Natural killer cell (primary cell): Measurements from ENCODE around the gene SMARCD2. TPM values are rescaled to one million over a fixed set of nuclear protein-coding genes. Genes with fewer than 3 reads are reported as not detected.
A peak's percentile ranks its signal among the peaks of the same experiment; 100 is the strongest.
"Not testable (repeated sequence)": the region's sequence is repeated elsewhere in the genome, so short reads cannot be mapped to it uniquely, and the experiment has no call there.

Experiments
- ATAC-seq, 3 donors: fragments of 150-1000 bp in 2 of 3; fragments of 200-7000 bp in 1 of 3; cut with Tn5 transposase; 1 replicate in 1 of 3; 2 replicates in 2 of 3; pipeline ENCODE4 v1.10.0; 2021; ENCODE audit warnings: mild to moderate bottlenecking in 2 of 3, moderate library complexity in 2 of 3
- DNase-seq, 2 donors: peaks; one replicate each; pipeline versions ENCODE4 v3.0.0 to v3.0.0-alpha.2; 2013 to 2021; ENCODE audit warnings: mixed read lengths in 1 of 2
- H3K27ac ChIP-seq: one replicate; pipeline ENCODE4 v1.5.1; 2013; ENCODE audit warnings: mild to moderate bottlenecking, low read length
- H3K27me3 ChIP-seq: one replicate; pipeline ENCODE4 v1.6.1; 2013; ENCODE audit warnings: low read length; ENCODE audit not compliant: control insufficient read depth, insufficient read depth
- H3K36me3 ChIP-seq: one replicate; pipeline ENCODE4 v1.6.1; 2013; ENCODE audit warnings: low read length; ENCODE audit not compliant: control insufficient read depth, insufficient read depth
- H3K4me1 ChIP-seq: one replicate; pipeline ENCODE4 v1.6.1; 2013; ENCODE audit warnings: low read length; ENCODE audit not compliant: control insufficient read depth, insufficient read depth
- H3K4me3 ChIP-seq: one replicate; pipeline ENCODE4 v1.5.1; 2013; ENCODE audit warnings: low read length
- H3K9me3 ChIP-seq: one replicate; pipeline ENCODE4 v1.6.1; 2013; ENCODE audit warnings: low read length; ENCODE audit not compliant: control insufficient read depth, insufficient read depth
- H3K27ac Mint-ChIP-seq, 2 donors: one replicate each; pipeline ENCODE4 v1.8.0; 2022; ENCODE audit warnings: mild to moderate bottlenecking in 2 of 2, mixed read lengths in 2 of 2, moderate library complexity in 1 of 2
- H3K27me3 Mint-ChIP-seq, 2 donors: one replicate each; pipeline ENCODE4 v1.8.0; 2022; ENCODE audit warnings: low read depth in 2 of 2, mixed read lengths in 2 of 2
- H3K36me3 Mint-ChIP-seq: one replicate; pipeline ENCODE4 v1.8.0; 2022; ENCODE audit warnings: mixed read lengths
- H3K4me1 Mint-ChIP-seq, 2 donors: one replicate each; pipeline ENCODE4 v1.8.0; 2022; ENCODE audit warnings: mixed read lengths in 2 of 2
- H3K4me3 Mint-ChIP-seq: one replicate; pipeline ENCODE4 v1.8.0; 2022; ENCODE audit warnings: mild to moderate bottlenecking, moderate library complexity, mixed read lengths
- H3K9me3 Mint-ChIP-seq, 2 donors: one replicate each; pipeline ENCODE4 v1.8.0; 2022; ENCODE audit warnings: mixed read lengths in 2 of 2
- WGBS: methylation state at CpG from one replicate; pipeline ENCODE4 v1.1.7; 2013; ENCODE audit warnings: missing lambda C conversion rate; ENCODE audit not compliant: insufficient coverage; 5-methylcytosine and 5-hydroxymethylcytosine counted together
- intact Hi-C: fragments of 100-400 bp; cut with micrococcal nuclease; formaldehyde crosslinking; loops from one replicate; pipeline ENCODE4 v1.14.2; 2022
- total RNA-seq, 4 donors: library from RNA; stranded (reverse); fragments of 120-200 nt in 1 of 4; gene quantifications; one replicate each; pipeline versions ENCODE4 v1.2.3 to v1.2.4, GENCODE V29; 2013 to 2022
- TF ChIP-seq, protein P1 (sequence below): fragments of 200-600 bp; IDR thresholded peaks from one replicate; pipeline ENCODE4 v1.8.0; 2022; ENCODE audit warnings: antibody characterized with exemption

SMARCD2 gene
- 100 to 1,000 TPM; 131 to 162 (median 139) TPM for total RNA-seq
- total RNA-seq (2013) = 87.7 TPM

DNA sequence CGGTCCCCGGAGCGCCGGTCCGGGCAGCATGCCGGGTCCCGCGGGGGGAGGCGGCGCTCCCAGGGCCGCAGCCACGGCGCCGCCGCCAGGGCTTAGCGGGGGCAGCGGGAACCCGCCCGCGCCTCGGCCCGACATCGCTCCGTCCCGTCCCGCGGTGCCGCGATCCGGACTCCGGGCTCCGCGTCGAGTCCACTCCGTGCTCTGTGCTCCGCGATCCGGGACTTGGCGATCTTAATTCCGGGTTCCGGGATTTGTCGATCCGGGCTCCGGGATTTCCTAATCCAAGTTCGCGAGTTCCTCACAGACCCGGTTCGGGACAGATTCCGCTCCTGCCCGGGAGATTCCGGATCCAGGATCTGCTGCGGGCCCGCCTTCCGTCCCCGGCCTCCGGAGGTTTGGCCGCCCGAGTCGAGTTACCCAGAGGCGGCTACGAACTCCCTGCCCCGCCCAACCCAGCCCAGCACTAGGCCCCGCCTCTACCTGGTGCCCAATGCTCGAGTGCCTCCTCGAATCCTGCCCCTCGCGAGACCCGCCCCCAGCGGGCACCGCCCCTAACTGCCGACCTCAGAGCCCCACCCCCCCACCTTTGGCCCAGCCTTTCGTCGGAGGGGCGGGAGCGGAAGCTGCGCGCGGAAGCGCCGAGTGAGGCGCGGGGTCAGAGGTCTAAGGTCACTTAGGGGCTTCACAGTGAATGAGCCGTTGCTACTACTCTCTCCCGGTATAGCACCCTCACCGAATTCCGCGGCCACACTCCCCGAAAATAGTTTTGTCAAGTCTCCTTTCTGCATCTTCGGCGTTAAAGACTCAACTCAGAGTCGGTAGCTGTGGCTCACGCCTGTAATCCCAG lies at the start of gene SMARCD2:
Gene SMARCD2, minus strand, starts transcription at position 146 of the 847 bp plus-strand sequence. Its CDS starts 11 bp downstream, at position 135.
- Histone ChIP-seq H3K27ac (peak within 1 kb of the TSS; percentile 95), H3K4me3 (peak within 1 kb of the TSS; percentile 93), H3K9me3 (no peaks in the 10 kb centered on the region), H3K36me3 (no peaks in the 10 kb centered on the region), H3K4me1 (peaks cover 54% of the 10 kb centered on the region), H3K27me3 (no peaks in the 10 kb centered on the region)
- TF ChIP-seq, protein P1, sequence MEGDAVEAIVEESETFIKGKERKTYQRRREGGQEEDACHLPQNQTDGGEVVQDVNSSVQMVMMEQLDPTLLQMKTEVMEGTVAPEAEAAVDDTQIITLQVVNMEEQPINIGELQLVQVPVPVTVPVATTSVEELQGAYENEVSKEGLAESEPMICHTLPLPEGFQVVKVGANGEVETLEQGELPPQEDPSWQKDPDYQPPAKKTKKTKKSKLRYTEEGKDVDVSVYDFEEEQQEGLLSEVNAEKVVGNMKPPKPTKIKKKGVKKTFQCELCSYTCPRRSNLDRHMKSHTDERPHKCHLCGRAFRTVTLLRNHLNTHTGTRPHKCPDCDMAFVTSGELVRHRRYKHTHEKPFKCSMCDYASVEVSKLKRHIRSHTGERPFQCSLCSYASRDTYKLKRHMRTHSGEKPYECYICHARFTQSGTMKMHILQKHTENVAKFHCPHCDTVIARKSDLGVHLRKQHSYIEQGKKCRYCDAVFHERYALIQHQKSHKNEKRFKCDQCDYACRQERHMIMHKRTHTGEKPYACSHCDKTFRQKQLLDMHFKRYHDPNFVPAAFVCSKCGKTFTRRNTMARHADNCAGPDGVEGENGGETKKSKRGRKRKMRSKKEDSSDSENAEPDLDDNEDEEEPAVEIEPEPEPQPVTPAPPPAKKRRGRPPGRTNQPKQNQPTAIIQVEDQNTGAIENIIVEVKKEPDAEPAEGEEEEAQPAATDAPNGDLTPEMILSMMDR = no peak
- H3K36me3 Mint-ChIP-seq = no peaks in the 10 kb centered on the region
- DNase-seq (peak; percentile 96 to 99), ATAC-seq (peak; percentile 91 to 98 (median 91))
- H3K27ac Mint-ChIP-seq = peak within 1 kb of the TSS; percentile 89 to 92
- H3K4me1 Mint-ChIP-seq = peaks cover 30 to 47% of the 10 kb centered on the region in 2 donors
- H3K27me3 Mint-ChIP-seq = no peaks in the 10 kb centered on the region
- H3K4me3 Mint-ChIP-seq = peak within 1 kb of the TSS; percentile 95
- H3K9me3 Mint-ChIP-seq = no peaks in the 10 kb centered on the region
- intact Hi-C loops = loop anchor here (1.0 to 5.0 kb wide), 6 partner anchors 15 to 664 kb away; partner anchors contain the start of genes CCDC47, CEP95, DDX5 and FTSJ3
- under 1% methylated on average over 92 of the region's 92 CpGs for WGBS

DNA sequence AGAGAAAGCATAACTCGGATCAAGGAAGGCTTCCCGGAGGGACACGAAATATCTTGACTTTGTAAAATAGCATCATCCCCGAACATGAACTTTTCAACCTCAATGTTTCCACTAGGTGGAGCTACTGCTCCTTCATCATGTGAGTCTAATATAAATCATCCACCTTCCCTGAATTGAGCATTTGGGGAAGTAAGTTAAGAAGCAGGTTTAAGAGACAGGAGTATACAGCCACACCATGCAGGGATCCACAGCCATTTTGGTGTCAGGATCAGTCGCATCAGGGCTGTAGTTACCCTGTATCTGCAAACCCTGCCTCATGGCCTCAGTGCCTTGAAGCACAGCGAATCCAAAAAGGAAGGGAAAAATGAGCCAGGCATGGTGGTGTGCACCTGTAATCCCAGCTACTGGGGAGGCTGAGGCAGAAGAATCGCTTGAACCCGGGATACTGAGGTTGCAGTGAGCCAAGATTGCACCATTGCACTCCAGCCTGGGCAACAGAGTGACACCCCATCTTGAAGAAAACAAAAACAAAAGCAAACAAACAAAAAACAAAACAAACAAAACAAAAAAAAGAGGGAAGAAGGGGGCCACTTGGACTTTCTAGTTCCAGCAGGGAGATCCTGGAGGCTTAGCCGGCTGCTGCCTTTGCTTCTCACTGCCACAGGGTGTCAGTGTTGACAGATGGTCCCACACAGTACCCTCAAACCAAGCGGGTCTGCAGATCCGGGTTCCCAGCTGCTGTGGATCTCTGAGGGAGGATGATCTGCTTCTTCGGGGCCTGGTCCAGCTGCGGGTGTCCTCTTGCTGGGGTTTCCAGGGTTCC lies 46.8 kb upstream of the SMARCD2 start:
- H3K27ac Mint-ChIP-seq, H3K27me3 ChIP-seq, H3K4me3 Mint-ChIP-seq, H3K36me3 ChIP-seq, H3K9me3 ChIP-seq, H3K4me1 ChIP-seq, H3K4me3 ChIP-seq, H3K27ac ChIP-seq, H3K4me1 Mint-ChIP-seq, H3K9me3 Mint-ChIP-seq, intact Hi-C loops, H3K36me3 Mint-ChIP-seq, H3K27me3 Mint-ChIP-seq: not testable (repeated sequence)
- TF ChIP-seq, protein P1 = peak; percentile 65
- DNase-seq (peak in 1 of 2 donors; percentile 61), ATAC-seq (peak; percentile 68 to 75 (median 75))
- 39% methylated on average over 9 of the region's 13 CpGs for WGBS

DNA sequence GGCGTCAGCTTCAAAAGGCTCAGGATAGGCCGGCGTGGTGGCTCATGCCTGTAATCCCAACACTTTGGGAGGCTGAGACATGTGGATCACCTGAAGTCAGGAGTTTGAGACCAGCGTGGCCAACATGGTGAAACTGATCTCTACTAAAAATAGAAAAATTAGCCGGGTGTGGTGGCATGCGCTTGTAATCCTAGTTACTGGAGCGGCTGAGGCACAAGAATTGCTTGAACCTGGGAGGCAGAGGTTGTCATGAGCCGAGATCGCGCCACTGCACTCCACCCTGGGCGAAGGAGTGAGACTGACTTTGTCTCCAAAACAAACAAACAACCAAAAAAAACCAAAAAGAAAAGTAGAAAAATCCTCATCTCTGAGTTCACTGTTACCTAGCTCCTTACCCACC lies 42.6 kb upstream of the SMARCD2 start:
- H3K27ac ChIP-seq, H3K4me3 ChIP-seq, ATAC-seq, H3K4me1 Mint-ChIP-seq, H3K9me3 Mint-ChIP-seq, H3K36me3 ChIP-seq, H3K27me3 ChIP-seq, H3K27me3 Mint-ChIP-seq, H3K27ac Mint-ChIP-seq, H3K4me3 Mint-ChIP-seq, intact Hi-C loops, H3K36me3 Mint-ChIP-seq, H3K9me3 ChIP-seq, H3K4me1 ChIP-seq, DNase-seq: not testable (repeated sequence)
- 93% methylated on average over 8 of the region's 11 CpGs for WGBS

DNA sequence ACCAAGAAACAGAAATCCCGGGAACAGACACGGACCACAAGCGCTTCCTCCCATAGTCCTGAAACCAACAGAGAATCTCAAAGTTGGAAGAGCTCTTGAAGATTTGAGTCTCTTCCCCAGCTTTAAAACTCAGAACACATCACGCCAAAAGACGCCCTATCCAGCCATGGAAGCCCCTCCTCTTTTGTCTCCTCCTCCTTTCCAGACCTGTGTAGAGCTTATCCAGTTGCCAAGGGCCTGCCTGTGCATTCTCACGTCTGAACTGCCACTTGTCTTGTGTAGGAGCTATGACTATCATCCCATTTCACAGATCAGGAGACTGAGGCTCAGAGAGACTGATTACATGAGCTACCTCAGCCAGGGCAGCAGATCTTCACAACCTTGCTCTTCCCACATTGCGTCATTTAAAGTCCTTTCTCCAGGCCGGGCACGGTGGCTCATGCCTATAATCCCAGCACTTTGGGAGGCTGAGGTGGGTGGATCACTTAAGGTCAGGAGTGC lies 40.2 kb upstream of the SMARCD2 start:
- H3K4me1 Mint-ChIP-seq, H3K4me1 ChIP-seq, H3K36me3 ChIP-seq, H3K27ac Mint-ChIP-seq, H3K4me3 Mint-ChIP-seq, H3K27me3 Mint-ChIP-seq, DNase-seq, ATAC-seq, H3K27me3 ChIP-seq, H3K4me3 ChIP-seq, intact Hi-C loops, H3K9me3 ChIP-seq, H3K9me3 Mint-ChIP-seq, H3K36me3 Mint-ChIP-seq, H3K27ac ChIP-seq: not testable (repeated sequence)
- WGBS = 80% methylated on average over 9 of the region's 9 CpGs
